DMS 273 treated with DMSO at 0.1 percent for 48 hours (cell line): ENCODE data around the gene SART3.

Experiments
- DNase-seq: peaks from one replicate; lab custom pipeline; 2025; lab: John Stamatoyannopoulos, UW

SART3 gene, protein sequence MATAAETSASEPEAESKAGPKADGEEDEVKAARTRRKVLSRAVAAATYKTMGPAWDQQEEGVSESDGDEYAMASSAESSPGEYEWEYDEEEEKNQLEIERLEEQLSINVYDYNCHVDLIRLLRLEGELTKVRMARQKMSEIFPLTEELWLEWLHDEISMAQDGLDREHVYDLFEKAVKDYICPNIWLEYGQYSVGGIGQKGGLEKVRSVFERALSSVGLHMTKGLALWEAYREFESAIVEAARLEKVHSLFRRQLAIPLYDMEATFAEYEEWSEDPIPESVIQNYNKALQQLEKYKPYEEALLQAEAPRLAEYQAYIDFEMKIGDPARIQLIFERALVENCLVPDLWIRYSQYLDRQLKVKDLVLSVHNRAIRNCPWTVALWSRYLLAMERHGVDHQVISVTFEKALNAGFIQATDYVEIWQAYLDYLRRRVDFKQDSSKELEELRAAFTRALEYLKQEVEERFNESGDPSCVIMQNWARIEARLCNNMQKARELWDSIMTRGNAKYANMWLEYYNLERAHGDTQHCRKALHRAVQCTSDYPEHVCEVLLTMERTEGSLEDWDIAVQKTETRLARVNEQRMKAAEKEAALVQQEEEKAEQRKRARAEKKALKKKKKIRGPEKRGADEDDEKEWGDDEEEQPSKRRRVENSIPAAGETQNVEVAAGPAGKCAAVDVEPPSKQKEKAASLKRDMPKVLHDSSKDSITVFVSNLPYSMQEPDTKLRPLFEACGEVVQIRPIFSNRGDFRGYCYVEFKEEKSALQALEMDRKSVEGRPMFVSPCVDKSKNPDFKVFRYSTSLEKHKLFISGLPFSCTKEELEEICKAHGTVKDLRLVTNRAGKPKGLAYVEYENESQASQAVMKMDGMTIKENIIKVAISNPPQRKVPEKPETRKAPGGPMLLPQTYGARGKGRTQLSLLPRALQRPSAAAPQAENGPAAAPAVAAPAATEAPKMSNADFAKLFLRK

DNA sequence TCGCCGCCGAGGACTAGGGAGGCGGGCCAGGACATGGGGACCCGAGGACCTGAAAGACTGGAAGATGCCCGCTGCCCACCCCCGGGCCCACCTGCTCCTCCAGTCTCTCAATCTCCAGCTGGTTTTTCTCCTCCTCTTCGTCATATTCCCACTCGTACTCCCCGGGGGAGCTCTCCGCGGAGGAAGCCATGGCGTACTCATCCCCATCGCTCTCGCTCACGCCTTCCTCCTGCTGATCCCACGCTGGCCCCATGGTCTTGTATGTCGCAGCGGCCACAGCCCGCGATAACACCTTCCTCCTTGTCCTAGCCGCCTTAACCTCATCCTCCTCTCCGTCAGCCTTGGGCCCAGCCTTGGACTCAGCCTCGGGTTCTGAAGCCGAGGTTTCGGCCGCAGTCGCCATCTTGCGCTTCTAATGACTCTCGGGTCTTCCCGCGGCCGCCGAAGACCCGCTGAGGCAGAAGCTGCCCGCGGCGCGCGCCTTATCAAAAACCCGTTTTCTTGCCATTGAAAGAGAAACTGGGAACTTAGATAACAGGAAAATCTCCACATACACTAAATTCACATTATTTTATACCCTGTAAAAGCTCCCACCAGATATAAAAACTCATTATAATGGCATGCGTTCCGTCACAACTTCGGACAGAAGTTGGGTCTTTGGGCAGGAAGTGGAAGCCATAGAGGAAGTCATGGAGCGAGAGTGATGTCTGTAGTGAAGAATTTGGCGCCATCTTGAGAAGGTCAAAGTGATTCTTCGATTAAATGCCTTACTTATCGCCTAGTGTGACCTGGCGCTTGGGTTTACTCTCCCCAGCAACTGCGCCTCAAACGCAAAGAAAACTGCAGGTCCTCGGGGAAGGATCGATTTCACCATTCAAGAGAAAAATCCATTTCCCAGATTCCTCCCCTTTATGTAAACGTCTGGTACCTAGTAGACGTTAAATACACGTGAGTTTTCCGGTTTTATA lies at the start of gene SART3:
TSS of gene SART3 (minus strand) at position 422 of the 968 bp plus-strand sequence. CDS start at position 403, 19 bp downstream.
- DNase-seq: peak; percentile 80

DNA sequence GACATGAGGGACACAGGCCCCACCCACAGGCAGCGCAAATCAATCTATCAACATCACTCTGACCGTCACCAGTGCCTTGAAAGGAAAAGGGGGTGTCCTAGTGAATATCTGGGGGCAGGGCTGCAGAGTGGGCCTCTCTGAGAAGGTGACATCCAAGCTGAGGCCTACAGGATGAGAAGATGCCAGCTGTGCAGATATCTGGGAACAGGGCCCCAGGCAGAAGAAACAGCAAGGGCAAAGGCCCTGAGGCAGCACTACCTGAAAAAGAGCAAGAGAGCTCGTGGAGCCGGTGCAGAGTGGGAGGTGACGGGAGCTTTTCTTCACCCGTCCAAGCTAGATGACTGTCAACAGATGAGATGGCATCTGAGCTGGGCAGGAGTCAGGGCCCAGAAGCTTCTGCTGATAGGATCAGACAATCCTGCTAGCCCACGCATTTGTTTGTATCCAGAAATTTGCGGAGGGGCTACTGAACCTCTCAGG lies 49.4 kb upstream of the SART3 start:
- no peak for DNase-seq

DNA sequence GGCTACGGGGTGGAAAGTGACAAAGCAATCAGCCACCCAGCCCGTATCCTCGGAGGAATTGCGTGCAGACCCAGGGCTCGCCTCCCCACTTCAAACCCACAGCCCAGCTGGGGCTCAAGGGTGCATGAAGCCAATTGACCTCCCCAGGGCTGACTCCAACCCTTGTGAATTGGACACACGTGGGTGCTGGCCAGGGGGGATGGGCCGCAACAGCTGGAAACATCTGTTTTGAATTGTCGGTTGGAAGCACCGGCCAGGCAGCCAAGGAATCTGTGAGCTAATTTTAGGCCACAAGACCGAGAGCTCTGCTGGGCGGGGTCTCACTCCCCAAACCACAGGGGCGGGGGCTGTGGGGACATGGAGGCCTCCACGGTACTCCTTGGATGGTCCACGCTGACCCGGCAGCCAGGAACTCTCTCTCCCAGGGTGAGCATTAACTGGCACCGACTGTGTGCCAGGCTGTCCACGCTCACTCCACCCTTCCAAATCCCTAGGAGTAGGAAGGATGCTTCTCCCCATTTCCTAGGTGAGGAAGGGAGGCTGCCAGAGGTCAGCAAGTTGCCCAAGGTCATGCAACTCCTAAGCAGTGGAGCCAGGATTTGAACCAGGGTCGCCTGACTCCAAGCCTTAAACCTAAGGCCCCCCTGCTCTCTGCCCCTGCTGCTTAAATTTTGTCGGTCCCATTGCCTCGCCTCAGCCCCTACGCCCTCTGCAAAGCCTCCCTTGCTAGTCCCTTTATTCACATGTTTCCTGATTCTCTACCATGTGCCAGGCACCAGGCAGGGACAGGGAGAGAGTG lies 48.8 kb upstream of the SART3 start:
- no peak for DNase-seq

DNA sequence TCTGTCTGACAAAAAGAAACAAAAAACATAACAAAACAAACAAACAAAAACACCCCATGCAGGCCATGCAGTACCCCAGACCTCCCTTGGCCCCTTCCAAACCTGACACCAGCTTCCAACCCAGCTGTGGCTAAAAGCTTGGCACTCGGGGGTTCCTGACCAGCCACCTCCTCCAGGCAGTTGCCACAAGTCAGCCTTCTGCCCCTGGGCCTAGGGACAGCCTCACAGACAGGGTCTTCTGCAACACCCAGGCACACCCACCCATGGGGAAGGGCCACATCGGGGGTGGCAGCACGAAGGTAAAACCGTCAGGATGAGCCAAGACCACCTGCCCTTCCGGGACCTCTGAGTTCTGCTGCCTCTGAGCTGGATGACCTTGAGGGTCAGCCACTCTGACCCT lies 47.6 kb upstream of the SART3 start:
- DNase-seq: no peak

DNA sequence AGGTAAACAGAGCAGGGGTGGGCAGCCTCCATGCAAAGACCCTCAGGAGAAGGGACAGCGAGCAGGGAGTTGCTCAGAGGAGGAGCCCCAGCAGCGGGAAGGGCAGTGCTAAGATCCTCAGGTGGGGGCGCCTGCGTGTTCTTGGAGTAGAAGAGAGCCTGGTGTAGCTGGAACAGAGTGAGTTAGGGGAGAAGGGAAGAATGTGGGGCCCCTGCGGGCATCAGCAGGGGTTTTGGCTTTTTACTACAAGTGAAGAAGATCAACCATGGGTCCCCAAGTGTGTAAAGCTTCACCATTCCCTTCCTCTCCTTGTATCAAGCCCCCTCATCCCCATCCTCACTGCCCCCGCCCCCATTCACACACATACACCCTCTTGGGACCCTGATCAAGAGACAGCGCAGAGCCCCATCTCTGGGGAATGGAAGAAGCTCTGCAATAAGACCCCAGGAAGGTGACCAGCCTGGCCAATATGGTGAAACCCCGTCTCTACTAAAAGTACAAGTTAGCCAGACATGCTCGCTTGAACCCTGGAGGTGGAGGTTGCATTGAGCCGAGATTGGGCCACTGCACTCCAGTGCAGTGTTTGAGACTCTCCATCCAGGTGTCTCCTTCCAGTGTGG lies 47.1 kb upstream of the SART3 start:
- no peak for DNase-seq

DNA sequence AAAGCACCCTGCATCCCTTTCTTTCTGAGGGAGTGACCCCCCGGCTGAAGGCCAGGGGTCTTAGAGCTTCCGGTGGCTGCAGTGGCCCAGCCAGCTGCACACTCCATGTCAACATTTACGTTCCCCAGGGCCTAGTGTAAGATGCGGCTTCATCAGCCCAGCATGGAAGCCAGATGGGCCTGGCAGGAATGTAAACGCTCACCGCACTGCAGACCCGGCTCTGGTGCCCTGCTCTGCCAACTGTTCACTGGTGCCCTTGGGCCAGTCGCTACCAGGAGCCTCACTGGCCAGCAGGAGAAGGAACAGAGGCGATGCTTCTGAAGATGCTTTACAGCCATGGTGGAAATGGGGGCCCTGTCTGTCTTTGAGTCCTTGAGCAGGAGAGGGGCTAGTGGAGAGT lies 45.5 kb upstream of the SART3 start:
- DNase-seq: no peak

DNA sequence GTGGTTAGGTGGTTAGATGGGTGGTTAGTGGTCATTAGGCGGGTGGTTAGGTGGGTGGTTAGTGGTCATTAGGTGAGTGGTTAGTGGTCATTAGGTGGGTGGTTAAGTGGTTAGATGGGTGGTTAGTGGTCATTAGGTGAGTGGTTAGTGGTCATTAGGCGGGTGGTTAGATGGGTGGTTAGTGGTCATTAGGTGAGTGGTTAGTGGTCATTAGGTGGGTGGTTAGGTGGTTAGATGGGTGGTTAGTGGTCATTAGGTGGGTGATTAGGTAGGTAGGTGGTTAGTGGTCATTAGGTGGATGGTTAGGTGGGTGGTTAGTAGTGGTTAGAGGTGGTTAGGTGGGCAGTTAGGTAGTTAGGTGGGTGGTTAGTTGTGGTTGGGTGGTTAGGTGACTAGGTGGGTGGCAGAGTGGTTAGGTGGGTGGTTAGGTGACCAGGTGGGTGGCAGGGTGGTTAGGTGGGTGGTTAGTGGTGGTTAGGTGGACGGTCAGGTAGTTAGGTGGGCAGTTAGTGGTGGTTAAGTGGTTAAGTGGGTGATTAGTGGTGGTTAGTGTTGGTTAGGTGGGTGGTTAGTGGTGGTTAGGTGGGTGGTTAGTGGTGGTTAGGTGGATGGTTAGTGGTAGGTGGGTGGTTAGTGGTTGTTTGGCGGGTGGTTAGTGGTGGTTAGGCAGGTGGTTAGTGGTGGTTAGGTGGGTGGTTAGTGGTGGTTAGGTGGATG lies 44.9 kb upstream of the SART3 start:
- no peak for DNase-seq

DNA sequence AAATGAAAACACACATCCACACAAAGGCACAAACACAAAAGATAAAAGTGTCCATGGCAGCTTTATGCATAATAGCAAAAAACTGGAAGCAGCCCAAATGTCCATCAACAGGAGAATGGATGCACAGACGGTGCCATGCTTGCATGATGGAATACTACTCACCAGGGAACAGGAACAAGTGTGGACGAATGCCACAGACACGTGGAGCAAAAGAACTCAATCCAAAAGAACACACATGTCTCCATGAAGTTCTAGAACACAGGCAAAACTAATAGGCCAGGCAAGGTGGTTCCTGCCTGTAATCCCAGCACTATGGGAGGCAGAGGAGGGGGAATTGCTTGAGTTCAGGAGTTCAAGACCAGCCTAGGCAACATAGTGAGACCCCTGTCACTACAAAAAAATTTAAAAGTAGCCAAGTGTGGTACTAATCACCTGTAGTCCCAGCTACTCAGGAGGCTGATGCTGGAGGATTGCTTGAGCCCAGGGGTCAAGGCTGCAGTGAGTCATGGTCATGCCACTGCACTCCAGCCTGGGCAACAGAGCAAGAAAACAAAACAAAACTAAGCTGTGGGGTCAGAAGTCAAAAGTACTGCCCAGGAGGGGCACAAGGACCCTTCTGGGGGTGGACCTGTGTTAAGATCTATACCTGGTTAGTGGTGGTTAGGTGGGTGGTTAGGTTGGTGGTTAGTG lies 44.2 kb upstream of the SART3 start:
- DNase-seq: no peak

DNA sequence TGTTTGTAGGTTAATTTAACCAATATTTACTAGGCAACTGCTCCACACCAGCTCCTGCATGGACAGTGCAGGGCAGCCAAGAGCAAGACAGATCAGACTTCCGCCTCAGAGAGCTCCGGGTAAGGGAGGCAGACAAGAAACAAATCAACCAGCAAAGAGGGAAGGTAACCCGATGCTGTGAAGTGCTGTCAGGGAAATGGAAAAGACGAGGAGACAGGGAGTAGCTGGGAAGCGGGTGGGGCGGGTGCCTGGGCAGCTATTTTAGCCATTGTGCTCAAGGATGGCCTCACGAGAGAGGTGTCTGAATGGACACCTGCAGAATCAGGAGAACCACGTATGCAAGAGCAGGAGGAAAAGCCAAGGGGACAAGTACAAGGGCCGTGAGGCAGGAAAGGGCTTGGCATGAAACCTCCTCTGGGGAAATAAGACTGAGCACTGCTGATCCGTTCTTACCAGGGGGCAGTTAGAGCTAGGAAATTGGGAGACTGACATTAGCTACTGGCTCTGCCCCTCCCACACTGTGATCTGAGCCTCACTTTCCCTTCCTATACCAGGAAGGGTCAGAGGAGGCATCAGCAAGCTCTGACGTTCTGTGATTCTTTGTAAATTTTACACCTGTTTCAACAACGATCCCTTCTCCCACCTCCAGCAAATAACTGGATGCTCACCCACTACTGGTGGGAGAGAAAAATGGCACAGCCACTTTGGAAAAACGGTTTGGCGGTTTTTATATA lies 43.4 kb upstream of the SART3 start:
- DNase-seq: no peak

DNA sequence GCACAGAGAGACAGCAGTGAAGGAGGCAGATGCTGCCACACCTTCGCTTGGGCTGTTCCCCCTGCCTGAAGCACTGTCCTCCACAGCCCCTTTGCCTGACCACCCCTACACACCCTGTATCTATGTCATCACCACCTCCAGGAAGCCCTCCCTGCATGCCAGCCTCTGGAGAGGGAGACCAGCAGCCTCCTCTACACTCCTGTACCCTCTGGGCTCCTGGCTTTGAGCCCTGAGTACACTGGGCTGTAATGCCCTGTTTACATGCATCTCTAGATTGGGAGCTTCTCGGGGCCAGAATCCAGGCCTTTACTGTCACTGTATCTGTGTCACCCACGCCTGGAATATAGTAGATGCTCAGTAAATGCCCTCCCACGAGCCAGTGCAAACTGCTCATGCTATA lies 42.8 kb upstream of the SART3 start:
- DNase-seq: no peak

DNA sequence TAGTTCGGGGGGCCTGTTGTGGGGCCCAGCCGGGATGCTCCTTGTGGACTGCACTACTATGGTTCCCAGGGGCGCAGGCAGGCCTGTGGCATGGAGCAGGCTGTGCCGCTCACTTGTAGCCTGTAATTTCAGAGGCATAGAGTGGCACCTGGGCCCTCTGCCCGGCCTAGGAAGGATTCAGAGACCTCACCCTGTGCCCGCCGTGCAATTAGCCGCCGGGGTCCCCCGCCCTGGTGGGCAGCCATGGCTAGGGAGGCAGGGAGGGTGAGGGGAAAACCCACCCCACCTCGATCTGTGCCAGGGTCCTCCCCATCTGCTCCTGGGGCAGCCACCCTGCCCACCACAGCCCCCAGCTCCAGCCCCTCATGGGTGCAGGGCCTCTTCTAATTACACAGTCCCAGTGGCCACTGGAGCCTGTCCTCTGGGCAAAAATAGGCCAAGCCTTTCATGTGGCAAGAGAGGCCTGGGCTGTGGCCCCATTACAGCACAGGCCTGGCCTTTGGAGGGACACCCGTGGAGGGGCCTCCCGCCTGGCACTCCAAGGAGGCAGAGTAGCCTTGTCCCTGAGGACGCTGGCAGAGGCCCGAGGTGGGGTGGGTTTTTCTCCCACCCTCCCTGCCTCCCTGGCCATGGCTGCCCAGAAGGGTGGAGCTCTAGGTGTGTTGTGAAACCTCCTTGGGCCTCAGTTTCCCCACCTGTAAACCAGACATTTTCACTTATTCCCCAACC lies 42.2 kb upstream of the SART3 start:
- DNase-seq: no peak

DNA sequence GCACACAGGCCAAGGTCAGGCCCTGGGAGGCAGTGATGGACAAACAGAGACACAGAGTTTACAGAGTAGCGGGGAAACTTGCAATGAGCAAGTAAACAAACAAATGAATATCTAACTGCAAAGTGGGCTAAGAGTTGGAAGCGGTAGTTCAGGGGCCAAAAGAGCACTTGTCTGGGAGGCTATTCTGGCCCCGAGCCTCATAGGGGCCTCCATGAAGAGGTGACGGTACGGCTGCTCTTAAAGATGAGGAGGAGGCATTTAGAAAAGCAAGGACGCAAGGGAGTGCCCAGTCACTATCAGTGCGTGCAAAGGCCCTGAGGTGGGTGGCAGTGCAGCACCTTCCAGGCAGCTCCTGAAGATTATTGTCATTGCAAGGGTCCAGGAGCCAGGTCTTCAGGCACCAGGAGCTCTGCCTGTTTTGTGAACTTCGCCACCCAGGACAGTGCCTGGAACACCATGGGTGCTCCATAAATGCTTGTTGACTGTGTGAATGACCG lies 41.3 kb upstream of the SART3 start:
- no peak for DNase-seq

DNA sequence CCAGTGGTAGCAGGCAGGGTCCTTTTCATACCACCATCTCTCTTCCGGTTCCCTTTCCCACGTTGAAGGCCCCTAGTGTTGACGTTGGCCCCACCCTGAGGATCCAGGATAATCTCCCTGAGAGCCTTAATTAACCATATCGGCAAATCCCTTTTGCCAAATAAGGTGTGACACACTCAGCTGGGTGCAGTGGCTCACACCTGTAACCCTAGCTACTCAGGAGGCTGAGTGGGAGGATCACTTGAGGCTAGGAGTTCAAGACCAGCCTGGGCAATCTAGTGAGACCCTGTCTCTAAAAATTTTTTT lies 39.7 kb upstream of the SART3 start:
- no peak for DNase-seq

DNA sequence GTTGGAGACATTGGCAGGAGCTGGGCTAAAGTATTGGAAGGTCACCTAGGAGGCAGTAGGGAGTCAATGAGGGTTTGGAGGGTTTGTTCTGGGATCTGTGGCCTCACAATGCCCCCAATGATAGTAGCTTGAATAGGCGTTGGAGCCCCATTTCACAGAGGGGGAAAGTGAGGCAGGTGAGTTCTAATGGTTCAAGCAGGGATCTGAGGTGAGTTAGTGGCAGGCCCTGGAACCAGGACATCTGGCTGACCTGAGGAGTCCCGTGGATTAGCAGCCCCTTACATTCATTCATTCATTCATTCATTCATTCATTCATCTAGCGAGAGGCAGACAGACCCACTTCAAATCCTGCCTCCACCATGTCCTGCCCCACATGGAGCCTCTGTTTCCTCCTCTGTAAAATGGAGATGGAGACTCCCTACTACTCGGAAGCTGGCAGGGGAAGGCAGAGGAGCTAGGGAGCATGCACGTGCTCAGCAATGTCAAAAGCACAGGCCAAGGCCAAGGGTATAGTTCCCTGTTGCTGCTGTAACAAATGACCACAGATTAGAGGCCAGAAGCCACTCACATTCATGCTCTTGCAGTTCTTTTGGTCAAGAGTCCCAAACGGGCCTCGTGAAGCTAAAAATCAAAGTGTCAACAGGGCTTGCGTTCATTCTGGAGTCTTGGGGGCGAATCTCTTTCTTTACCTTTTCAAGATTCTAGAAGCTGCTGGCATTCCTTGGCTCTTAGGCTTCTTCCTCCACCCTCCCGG lies 39.2 kb upstream of the SART3 start:
- DNase-seq: no peak

DNA sequence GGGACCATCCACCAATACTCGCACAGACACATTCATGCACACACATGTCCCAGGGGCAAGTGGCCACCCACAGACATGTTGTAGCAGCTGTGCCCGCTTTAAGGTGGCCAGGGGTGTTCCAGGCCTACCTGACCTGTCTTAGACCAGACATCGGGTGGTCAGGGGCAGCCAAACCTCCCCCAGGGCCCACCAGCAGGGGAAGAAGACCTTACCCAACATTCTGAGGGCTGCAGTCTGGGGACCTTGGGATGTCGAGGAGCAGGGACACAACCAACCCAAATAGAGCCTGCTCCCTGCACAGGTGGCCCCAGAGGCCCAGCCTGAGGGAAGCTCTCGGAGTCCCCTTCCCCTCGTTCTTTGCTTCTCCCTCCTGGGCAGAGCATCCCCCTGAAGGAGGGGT lies 38.6 kb upstream of the SART3 start:
- no peak for DNase-seq

DNA sequence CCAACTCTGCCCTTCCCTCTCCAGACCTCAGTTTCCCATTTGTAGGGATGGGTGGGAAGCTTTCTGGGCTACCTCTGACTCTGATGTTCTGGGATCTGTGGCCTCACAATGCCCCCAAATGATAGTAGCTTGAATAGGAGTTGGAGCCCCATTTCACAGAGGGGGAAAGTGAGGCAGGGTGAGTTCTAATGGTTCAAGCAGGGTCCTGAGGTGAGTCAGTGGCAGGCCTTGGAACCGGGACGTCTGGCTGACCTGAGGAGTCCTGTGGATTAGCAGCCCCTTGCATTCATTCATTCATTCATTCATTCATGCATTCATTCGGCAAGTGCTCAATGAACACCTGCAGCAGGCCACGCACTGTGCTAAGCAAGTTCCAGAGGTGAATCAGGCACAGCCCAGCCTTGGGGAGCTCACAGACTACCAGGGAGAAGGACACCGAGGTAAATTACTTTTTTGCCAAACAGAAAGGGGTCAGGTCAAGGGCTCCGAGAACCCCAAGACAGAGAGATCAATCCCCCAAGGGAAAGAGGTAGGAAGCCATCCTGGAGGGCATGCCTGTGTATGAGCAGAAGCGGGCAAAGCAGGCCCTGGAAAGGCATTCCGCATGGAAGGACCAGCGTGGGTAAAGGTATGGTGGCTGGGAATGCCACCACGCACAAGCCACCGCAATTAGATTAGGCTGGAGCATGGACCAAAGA lies 37.7 kb upstream of the SART3 start:
- no peak for DNase-seq
